Stimulated activated CD4-positive, alpha-beta T cell treated with anti-CD3 and anti-CD28 coated beads, Interleukin-1b, Interleukin-23, amount 100 ng/mL, for 4 hours (primary cell): ENCODE data around the gene WNT2B.

Experiments
- DNase-seq, 2 donors: peaks; one replicate each; pipeline ENCODE4 v3.0.0-alpha.2; 2020; ENCODE audit warnings: low read depth in 2 of 2

WNT2B gene

GRCh38 chr1:112527266-112528010 is 18.7 kb downstream of the WNT2B start:
- DNase-seq = no peak

DNA sequence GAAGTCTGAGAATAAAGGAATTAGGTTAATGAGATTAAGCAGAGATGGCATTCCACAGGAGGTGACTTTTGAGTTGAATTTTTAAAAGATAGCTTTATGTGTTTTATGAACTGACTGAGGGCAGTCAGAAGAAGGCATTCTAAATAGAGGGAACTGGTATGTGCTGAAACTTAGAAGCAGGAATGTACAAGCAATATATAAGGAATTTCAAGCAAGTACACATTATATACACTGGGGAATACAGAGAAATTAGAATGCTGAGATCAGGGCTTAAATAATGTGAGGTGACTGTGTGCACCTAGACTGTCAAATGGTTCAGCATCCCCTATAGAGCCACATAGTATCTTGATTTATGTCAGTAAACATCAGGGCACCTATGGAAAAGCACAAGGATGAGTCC is 19.3 kb downstream of the WNT2B start:
- DNase-seq = no peak

DNA sequence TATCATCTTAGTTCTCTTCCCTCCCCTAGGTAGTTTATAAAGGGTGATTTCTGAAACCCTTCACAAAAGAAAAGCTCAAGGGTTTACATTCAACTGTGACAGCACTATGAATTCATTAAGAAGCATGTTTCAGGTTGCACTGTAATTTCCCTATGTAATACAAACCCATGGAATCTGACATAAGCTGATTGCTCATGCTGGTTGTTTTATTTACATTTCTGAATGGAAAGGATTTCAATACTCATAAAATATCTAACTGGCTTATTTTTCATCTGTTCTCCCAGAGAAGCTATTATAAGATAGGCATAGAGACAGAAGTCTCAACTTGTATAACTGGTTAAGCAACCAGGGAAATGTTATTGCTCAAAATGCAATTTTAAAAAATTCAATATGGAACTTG is 20.5 kb downstream of the WNT2B start:
- no peak for DNase-seq

- DNase-seq = no peak
Observed at GRCh38 chr1:112530832-112531231, 22.1 kb downstream of the WNT2B start.

- no peak for DNase-seq
Observed at GRCh38 chr1:112532064-112532463, 23.3 kb downstream of the WNT2B start.

GRCh38 chr1:112533029-112533428 is 24.3 kb downstream of the WNT2B start:
- DNase-seq = no peak

DNA sequence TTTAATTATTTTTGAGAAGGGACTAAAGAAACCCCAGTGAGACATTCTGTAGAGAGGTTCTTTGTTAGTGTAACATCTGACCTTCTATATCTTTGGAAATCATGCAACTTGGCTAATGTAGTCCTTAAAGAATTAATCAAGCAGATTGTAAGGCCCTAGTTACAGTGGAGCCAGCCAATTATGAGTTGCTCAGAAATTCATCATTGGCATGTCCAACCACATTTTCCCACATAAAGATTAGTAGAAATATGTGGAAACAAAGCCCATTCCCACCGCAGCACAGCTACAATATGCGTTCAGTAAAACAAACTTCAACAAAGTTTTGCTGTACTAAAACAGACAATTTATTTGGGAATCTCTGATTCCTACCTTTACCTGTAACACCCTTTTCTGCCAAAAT is 27.8 kb downstream of the WNT2B start:
- no peak for DNase-seq

DNA sequence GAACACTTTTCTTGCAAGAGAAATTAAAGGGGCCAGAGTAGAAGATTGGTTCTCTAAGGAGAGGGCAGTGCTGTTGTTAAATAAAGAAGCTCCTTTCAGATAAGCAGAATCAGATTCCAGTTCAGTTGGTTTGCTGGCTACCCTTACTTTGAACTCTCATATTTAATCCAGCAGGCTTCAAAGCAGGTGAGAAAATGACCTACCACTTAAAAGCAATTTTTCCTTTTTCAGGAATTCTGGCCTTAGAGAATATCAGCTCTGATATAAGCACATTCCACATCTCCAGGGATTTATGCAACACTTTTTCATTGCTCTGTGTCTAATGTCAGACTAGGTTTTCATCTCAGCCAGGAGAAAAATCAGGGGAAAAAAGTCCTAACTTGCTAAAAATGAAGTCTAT is 28.7 kb downstream of the WNT2B start:
- no peak for DNase-seq

GRCh38 chr1:112538883-112539282 is 30.1 kb downstream of the WNT2B start:
- no peak for DNase-seq

DNA sequence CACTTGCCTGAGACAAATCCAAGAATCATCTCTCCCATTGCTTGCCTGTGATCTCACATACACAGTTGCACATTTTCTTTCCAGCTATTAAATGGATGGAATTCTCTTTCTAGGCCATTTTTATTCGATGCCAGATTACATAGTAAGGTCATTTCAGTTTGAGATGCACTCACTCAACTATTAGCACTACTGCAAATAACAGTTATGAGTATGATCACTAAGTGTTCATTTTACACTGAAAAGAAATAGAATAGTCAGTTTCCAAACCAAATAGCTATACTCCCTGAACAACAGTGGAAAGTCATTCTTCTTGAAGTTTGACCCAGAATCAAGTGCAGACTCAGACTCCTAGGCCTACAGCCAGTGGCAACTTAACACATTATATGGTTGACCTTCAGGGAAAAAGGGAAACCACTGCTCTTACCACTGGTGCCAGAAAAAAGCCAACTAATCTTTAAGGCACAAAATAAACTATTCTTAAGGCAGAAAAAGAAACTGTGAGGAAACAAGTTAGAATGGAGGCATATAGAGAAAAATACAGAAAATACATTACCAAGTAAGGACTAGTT is 31.5 kb downstream of the WNT2B start:
- no peak for DNase-seq

- no peak for DNase-seq
Observed at GRCh38 chr1:112541299-112541698, 32.5 kb downstream of the WNT2B start.

DNA sequence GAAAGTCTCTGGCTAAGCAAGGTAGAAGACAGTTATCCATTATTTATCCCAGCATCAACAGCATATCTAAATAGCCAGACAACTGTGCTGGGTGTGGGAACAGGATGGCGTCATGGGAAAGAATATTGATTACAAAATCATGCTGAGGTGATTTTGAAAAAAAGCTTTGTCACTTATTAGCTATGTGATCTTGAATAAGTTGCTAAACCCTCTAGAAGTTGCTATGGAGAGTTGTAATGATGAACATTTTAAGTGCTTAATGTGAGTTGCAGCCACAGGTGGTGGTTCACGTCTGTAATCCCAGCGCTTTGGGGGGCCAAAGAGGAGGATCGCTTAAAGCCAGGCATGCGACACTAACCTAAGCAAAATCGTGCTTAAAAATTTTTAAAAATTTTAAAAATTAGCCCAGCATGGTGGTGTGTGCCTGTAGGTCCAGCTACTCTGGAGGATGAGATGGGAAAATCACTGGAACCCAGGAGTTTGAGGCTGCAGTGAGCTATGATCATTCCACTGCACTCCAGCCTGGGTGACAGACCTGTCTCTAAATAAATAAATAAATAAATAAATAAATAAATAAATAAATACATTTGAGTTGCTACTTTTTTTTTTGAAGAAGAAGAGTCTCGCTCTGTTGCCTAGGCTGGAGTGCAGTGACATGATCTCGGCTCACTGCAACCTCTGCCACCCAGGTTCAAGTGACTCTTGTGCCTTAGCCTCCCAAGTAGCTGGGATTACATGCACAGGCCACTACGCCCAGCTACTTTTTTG is 33.6 kb downstream of the WNT2B start:
- no peak for DNase-seq

DNA sequence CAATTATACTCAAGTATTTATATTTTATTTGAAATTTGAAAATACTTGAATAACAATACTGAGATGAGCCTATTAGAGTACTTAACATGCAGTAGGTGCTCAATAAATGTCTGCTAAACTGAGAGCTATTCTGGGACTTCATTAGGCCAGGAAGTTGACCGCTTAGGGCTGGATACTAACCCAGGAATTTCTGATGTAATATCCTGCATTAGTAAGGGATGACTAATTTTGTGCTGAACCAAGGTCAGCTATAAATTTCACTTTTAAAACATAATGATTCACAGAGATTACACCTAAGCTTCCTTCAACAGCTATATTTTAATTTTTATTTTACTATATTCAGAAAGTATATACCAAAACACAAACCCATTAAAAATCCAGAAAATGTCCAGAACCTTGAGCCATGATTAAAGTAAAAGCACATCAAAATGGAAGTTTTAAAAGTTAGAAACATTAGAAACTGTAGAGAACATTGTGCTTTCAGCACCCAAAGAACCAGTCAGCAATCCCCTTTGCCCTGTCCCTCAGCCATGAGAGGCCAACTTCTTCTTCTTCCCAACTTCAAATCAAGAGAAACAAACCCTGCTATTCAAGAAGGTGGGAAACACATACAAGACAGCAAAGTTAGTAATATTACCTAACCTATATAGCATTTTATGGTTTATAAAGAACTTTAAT is 35.4 kb downstream of the WNT2B start:
- no peak for DNase-seq

DNA sequence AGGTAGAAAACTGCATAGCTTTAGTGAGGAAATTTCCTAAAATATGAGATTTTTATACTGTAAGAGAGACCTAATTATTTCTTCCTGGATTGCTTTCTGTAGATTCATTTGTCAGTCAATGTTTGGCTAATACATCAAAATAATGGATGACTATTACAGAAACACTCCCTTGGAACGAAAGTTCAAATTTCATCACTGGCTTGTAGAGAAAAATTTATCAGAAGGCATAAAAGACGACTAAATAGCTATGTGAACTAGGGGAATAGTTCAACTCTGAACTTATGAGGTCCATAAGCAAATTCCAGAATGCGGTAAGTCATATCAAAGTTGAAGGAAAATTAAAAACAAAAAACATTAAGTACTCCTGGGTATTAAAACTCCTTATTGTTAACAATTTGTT is 36.0 kb downstream of the WNT2B start:
- no peak for DNase-seq

GRCh38 chr1:112546076-112546475 is 37.3 kb downstream of the WNT2B start:
- DNase-seq = no peak

- no peak for DNase-seq
Observed at GRCh38 chr1:112548547-112548946, 39.8 kb downstream of the WNT2B start.

GRCh38 chr1:112549590-112549989 is 40.8 kb downstream of the WNT2B start:
- DNase-seq = no peak

DNA sequence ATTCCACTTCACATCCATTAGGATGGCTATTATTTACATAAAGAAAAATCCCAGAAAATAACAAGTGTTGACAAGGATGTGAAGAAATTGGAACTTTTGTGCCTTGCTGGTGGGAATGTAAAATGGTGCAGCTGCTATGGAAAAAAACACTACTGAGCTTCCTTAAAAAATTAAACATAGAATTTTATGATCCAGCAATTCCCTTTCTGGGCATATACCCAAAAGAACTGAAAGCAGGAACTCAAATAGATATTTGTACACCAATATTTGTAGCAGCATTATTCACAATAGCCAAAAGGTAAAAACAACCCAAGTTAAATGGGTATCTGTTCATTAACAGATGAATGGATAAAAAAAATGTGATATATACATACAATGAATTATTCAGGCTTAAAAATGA is 45.6 kb downstream of the WNT2B start:
- no peak for DNase-seq

GRCh38 chr1:112557385-112557784 is 48.6 kb downstream of the WNT2B start:
- no peak for DNase-seq

DNA sequence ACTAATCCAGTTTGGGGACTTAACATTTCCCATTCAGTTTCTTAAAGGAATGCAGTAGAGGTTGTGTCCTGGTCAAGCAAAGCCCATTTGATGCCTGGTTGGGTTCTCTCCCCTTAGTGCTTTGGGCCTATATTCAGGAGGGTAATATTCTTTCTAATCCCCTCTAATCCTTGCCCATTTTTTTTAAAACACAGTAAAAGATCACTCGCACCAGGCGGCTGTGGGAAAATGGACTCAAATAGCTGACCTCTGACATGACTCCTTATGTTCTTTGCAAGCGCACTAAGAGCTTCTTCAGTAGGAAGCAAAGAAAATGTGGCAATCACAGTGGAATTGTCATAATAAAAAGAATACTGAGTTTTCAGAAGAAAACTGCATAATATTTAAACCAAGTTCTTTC is 49.9 kb downstream of the WNT2B start:
- DNase-seq = no peak

GRCh38 chr1:112563341-112563740 is 54.6 kb downstream of the WNT2B start:
- DNase-seq = no peak

DNA sequence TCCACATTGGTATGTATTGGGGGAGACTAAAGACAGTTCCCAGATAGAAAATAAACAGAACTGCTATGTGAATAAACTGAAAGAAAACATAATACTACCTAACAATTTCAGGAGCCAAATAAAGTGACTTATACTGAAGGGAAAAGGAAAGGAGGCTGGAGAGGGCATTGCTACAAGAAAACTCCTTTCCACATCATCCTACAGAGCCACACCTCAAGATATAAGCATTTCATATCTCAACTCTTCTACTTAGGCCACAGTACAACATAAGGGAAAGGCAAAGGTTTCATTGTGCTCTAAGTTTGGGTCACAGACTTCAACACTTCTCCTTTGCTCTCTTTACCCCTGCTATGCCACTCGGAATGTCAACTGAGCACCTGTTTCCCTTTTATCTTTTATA is 55.3 kb downstream of the WNT2B start:
- no peak for DNase-seq

GRCh38 chr1:112565800-112566199 is 57.0 kb downstream of the WNT2B start:
- no peak for DNase-seq
